ENCODE measurements around the gene XRCC1.

Gene XRCC1

GRCh38 chr19:43561139-43561970 is 14.0 kb downstream of the XRCC1 start:
- no peak overlapping the region for H3K27ac ChIP-seq
- TF ChIP-seq CTCF (IDR thresholded peaks at IDR 0.05) = no peak
- no peak for TF ChIP-seq ZFX (IDR thresholded peaks at IDR 0.05; ENCODE audit: borderline replicate concordance)

- TF ChIP-seq ZFX (IDR thresholded peaks at IDR 0.05; ENCODE audit: borderline replicate concordance) (no peak), CTCF (IDR thresholded peaks at IDR 0.05) (no peak)
- no peak overlapping the region for H3K27ac ChIP-seq
These were observed 14.6 kb downstream of the XRCC1 start for GRCh38 chr19:43560687-43561086.

- TF ChIP-seq CTCF (IDR thresholded peaks at IDR 0.05) (peak; percentile 90), ZFX (IDR thresholded peaks at IDR 0.05; ENCODE audit: borderline replicate concordance) (no peak)
- H3K27ac ChIP-seq = no peak overlapping the region
These were observed 20.0 kb downstream of the XRCC1 start for GRCh38 chr19:43555185-43555770.

GRCh38 chr19:43554317-43554895 is 20.9 kb downstream of the XRCC1 start:
- H3K27ac ChIP-seq = no peak overlapping the region
- TF ChIP-seq CTCF (IDR thresholded peaks at IDR 0.05) = no peak
- TF ChIP-seq ZFX (IDR thresholded peaks at IDR 0.05; ENCODE audit: borderline replicate concordance) = no peak

- no peak overlapping the region for H3K27ac ChIP-seq
- TF ChIP-seq ZFX (IDR thresholded peaks at IDR 0.05; ENCODE audit: borderline replicate concordance) (no peak), CTCF (IDR thresholded peaks at IDR 0.05) (no peak)
These were observed 21.7 kb downstream of the XRCC1 start for GRCh38 chr19:43553656-43554055.

GRCh38 chr19:43552616-43553015 is 22.7 kb downstream of the XRCC1 start:
- TF ChIP-seq CTCF (IDR thresholded peaks at IDR 0.05) (no peak), ZFX (IDR thresholded peaks at IDR 0.05; ENCODE audit: borderline replicate concordance) (no peak)
- no peak overlapping the region for H3K27ac ChIP-seq

- no peak overlapping the region for H3K27ac ChIP-seq
- no peak for TF ChIP-seq CTCF (IDR thresholded peaks at IDR 0.05)
- no peak for TF ChIP-seq ZFX (IDR thresholded peaks at IDR 0.05; ENCODE audit: borderline replicate concordance)
These were observed 23.2 kb downstream of the XRCC1 start for GRCh38 chr19:43552198-43552450.

Data from 22Rv1 (cell line).